Thyroid gland (tissue), 4 donors: Measurements from ENCODE around the gene PCARE. TPM values are rescaled to one million over a fixed set of nuclear protein-coding genes. Genes with fewer than 3 reads are reported as not detected.

Experiments used
- DNase-seq, 2 donors: peaks; one replicate each; pipeline ENCODE4 v3.0.0-alpha.2; 2019
- H3K27ac ChIP-seq, 3 donors: fragments of 200-600 bp; sonication (generic); 1 replicate in 2 of 3; 2 replicates in 1 of 3; pipeline ENCODE4 v1.5.1; 2016 to 2019; ENCODE audit warnings: mild to moderate bottlenecking in 1 of 3, moderate library complexity in 1 of 3
- H3K27me3 ChIP-seq: fragments of 200-600 bp; sonication (generic); one replicate; pipeline ENCODE4 v1.5.1; 2019
- H3K36me3 ChIP-seq, 2 donors: fragments of 200-600 bp; sonication (generic); one replicate each; pipeline ENCODE4 v1.5.1; 2016 to 2019
- H3K4me1 ChIP-seq, 2 donors: fragments of 200-600 bp; sonication (generic); one replicate each; pipeline ENCODE4 v1.5.1; 2017 to 2019
- H3K4me3 ChIP-seq, 3 donors: fragments of 200-600 bp; sonication (generic); replicated peaks in 1 of 3; 1 replicate in 2 of 3; 2 replicates in 1 of 3; pipeline ENCODE4 v1.5.1; 2016; ENCODE audit warnings: mild to moderate bottlenecking in 1 of 3
- H3K9me3 ChIP-seq: fragments of 200-600 bp; sonication (generic); one replicate; pipeline ENCODE4 v1.5.1; 2017
- POLR2A ChIP-seq, 2 donors: fragments of 450-650 bp; IDR thresholded peaks; one replicate each; pipeline ENCODE4 v1.6.1; 2017; ENCODE audit warnings: antibody characterized with exemption in 2 of 2, mild to moderate bottlenecking in 2 of 2, moderate library complexity in 1 of 2
- WGBS, 2 donors: methylation state at CpG; one replicate each; pipeline ENCODE4 v1.1.5; 2017; 5-methylcytosine and 5-hydroxymethylcytosine counted together
- intact Hi-C: fragments of 100-400 bp; cut with DNase I; formaldehyde crosslinking; loops from one replicate; pipeline ENCODE4 v1.15.1; 2023
- total RNA-seq, 4 donors: library from RNA; depleted of rRNA; stranded (reverse); fragments of >200 nt; gene quantifications; one replicate each; pipeline ENCODE4 v1.2.3, GENCODE V29; 2016
- TF ChIP-seq, protein P1 (sequence below), 6 experiments: fragments of 200-600 bp in 3 of 6; fragments of 450-650 bp in 3 of 6; sonication (generic) in 3 of 6; IDR thresholded peaks; one replicate each; pipeline ENCODE4 v1.5.1; 2016 to 2019; ENCODE audit warnings: antibody characterized with exemption in 6 of 6, mild to moderate bottlenecking in 2 of 6, inconsistent platforms in 1 of 6, moderate library complexity in 1 of 6

The PCARE gene
- total RNA-seq, 4 donors from 2014 or later = 0.11 TPM; not detected in 3

DNA sequence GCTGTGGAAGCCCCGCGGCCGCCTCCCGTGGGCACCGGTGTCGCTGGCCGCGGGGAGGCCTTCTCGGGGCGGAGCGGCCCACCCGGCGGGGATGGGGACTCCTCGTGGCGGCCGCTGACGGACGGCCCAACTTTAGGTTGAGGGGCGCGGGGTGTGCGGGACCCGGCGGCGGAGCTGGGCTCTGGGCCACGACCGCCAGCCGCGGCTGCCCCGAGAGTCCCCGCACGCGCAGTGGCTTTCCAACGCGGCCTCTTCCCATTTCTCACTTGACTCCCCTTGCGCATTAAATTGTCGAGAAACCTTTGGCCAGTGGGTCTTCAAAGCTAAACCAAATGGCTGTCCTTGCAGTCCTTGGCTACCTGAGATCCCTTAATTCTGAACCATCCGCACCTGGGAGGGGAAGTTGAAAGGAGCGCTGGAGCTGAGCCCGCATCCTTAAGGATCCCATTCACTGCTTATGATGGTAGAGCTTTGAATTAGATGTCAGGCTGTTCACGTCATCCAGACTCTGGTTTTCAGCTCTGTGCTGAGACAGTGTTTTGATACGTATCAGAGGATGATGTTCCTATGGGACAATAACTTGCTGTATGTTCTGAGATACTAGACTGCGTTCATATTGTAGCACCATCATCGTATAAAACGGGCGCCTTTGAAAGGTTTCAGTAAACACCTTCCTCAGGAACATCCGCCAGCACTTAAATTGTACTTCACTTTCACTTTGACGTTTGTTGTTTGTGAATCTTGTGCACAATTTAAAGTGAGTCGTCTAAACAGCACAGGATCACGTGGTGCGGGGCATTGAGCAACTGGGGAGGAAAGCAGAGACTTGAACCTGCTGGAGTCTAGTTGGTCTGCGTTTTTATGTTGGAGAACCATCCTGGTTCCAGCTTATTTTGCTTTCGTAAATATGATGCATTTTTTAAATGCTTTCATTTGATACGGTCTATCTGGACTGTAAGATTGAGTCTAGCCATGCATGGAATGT, 41.8 kb upstream of the PCARE start:
- DNase-seq = peak; percentile 77 to 80
- intact Hi-C loops = no loop called here
- peaks cover 34 to 36% of the 10 kb centered on the region in 2 donors for H3K4me1 ChIP-seq
- no peaks in the 10 kb centered on the region for H3K27me3 ChIP-seq
- H3K27ac ChIP-seq = peak overlapping the region; percentile 95 to 97 (median 96)
- 7 to 10% methylated on average over 18 to 27 of the region's 53 CpGs for WGBS, 2 donors
- peak in 1 of 2 donors; percentile 61 for TF ChIP-seq POLR2A (IDR thresholded peaks at IDR 0.05)
- TF ChIP-seq, protein P1, sequence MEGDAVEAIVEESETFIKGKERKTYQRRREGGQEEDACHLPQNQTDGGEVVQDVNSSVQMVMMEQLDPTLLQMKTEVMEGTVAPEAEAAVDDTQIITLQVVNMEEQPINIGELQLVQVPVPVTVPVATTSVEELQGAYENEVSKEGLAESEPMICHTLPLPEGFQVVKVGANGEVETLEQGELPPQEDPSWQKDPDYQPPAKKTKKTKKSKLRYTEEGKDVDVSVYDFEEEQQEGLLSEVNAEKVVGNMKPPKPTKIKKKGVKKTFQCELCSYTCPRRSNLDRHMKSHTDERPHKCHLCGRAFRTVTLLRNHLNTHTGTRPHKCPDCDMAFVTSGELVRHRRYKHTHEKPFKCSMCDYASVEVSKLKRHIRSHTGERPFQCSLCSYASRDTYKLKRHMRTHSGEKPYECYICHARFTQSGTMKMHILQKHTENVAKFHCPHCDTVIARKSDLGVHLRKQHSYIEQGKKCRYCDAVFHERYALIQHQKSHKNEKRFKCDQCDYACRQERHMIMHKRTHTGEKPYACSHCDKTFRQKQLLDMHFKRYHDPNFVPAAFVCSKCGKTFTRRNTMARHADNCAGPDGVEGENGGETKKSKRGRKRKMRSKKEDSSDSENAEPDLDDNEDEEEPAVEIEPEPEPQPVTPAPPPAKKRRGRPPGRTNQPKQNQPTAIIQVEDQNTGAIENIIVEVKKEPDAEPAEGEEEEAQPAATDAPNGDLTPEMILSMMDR (IDR thresholded peaks at IDR 0.05) = no peak
- H3K36me3 ChIP-seq = no peaks in the 10 kb centered on the region
- no peaks in the 10 kb centered on the region for H3K9me3 ChIP-seq
- peak overlapping the region; percentile 55 to 57 (median 56) for H3K4me3 ChIP-seq

DNA sequence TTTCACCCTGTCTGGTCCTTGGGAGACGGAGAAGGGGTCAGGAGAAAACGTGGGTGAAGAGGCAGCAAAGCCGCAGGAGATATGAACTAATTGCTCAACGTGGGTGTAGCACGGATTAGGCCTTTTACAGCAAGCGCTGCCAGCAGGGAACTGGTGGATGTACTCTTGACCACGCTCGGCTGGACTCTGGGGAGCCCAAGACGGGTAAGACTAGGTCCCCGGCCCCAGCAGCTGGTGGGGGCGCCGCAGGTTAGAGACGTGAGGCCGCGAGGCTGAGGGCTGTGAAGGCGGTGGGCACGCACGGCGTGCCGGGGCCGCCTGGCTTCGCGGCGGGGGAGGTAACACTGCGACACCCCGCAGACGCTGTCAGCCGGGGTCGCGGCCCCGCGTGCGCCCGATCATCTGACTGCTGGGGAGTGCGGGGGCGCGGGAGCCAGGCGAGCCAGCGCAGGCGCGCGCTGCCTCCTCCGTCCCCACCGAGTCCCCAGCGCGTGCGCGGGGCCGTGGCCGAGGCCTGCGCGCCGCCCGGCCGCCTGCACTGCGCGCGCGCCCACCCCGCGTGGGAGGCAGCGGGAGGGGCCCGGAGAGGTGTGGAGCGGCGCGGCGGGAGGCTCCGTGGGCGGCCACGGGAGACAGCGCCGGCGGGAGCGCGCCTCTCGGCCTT, 40.8 kb upstream of the PCARE start, which contains the start of gene CLIP4:
Gene CLIP4, plus strand, starts transcription at position 470 of the 664 bp plus-strand sequence. CDS start 5,974 bp downstream, outside the sequence.
- no peaks in the 10 kb centered on the region for H3K36me3 ChIP-seq
- H3K27me3 ChIP-seq = no peaks in the 10 kb centered on the region
- peak; percentile 84 to 90 for DNase-seq
- TF ChIP-seq, protein P1 (IDR thresholded peaks at IDR 0.05) = no peak
- TF ChIP-seq POLR2A (IDR thresholded peaks at IDR 0.05) = peak; percentile 30 to 86
- 3 to 5% methylated on average over 14 to 21 of the region's 76 CpGs for whole genome bisulfite sequencing, 2 donors
- intact Hi-C loops = no loop called here
- peaks cover 36 to 40% of the 10 kb centered on the region in 2 donors for H3K4me1 ChIP-seq
- peak within 1 kb of the TSS; percentile 95 to 97 (median 96) for H3K27ac ChIP-seq
- no peaks in the 10 kb centered on the region for H3K9me3 ChIP-seq
- H3K4me3 ChIP-seq = peak within 1 kb of the TSS; percentile 55 to 57 (median 56)

DNA sequence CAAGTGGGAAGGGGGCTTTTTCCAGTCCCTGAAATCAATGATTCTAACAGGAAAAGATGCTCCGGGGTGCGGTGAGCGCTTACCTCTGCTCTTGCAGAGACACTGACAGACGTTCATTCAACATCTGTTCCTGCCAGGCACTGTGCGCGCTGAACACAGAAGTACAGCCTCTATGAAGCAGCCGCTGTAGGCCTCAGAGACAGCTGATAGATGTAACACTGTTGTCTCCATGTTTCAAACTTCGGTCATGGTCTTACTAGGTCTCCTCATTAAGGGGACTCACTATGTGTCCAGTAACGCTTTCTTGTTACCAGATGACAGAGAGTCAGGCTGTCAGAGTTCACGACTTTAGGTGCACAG, 40.2 kb upstream of the PCARE start:
- Histone ChIP-seq H3K27ac (peak overlapping the region; percentile 89 to 97 (median 96)), H3K4me1 (peaks cover 35 to 40% of the 10 kb centered on the region in 2 donors), H3K4me3 (peak overlapping the region in 1 of 3 donors; percentile 57), H3K9me3 (no peaks in the 10 kb centered on the region), H3K36me3 (no peaks in the 10 kb centered on the region), H3K27me3 (no peaks in the 10 kb centered on the region)
- DNase-seq = peak; percentile 22 to 24
- TF ChIP-seq, protein P1 (IDR thresholded peaks at IDR 0.05) = no peak
- no peak for TF ChIP-seq POLR2A (IDR thresholded peaks at IDR 0.05)
- intact Hi-C loops = no loop called here
- 75 to 80% methylated on average over 10 of the region's 10 CpGs for WGBS, 2 donors

DNA sequence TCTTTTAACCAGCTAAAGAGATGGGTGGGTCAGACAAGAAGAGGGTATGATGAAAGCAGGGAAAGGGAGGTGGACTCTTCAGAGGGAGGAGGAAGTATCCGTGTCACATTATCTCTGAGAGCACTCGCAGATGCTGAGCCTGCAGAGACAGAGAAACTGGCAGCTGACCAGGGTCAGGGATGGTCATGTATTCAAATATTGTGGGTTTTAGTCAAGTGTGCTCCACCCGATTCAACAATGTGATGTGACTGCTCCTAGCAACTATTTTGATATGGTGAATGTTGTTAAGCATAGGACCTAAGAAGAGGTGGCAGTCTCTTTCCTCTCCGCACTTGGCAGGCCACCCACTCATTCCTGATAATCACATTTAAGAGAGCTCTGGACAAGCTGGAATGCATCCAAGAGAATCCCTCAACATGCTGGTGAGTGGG, 39.6 kb upstream of the PCARE start:
- H3K4me1 ChIP-seq = peaks cover 29 to 40% of the 10 kb centered on the region in 2 donors
- peak overlapping the region; percentile 89 to 97 (median 96) for H3K27ac ChIP-seq
- no peak for TF ChIP-seq POLR2A (IDR thresholded peaks at IDR 0.05)
- TF ChIP-seq, protein P1 (IDR thresholded peaks at IDR 0.05) = no peak
- H3K4me3 ChIP-seq = no peak overlapping the region
- DNase-seq = peak; percentile 53 to 64
- no peaks in the 10 kb centered on the region for H3K36me3 ChIP-seq
- no peaks in the 10 kb centered on the region for H3K27me3 ChIP-seq
- intact Hi-C loops = no loop called here
- 24 to 33% methylated on average over 4 of the region's 4 CpGs for WGBS, 2 donors
- H3K9me3 ChIP-seq = no peaks in the 10 kb centered on the region
